Measurements from ENCODE around the gene ZNF276. TPM values are rescaled to one million over a fixed set of nuclear protein-coding genes. Genes with fewer than 3 reads are reported as not detected.
A peak's percentile ranks its signal among the peaks of the same experiment; 100 is the strongest.
"Not testable (repeated sequence)": the region's sequence is repeated elsewhere in the genome, so short reads cannot be mapped to it uniquely, and the experiment has no call there.

Gene ZNF276
- 14.2 TPM for total RNA-seq

- peak; percentile 76 for DNase-seq
Observed at GRCh38 chr16:89720813-89721545, at the start of gene ZNF276, which contains the start of gene VPS9D1. TSS of gene ZNF276 (plus strand) at chr16:89721537. CDS start at chr16:89721641, 104 bp downstream. TSS of gene VPS9D1 (minus strand) at chr16:89720898. CDS start at chr16:89720861, 37 bp downstream.

GRCh38 chr16:89671565-89671964, 49.8 kb upstream of the ZNF276 start:
- DNase-seq = not testable (repeated sequence)

- no peak for DNase-seq
Observed at GRCh38 chr16:89672177-89672941, 49.0 kb upstream of the ZNF276 start.

GRCh38 chr16:89678258-89678657, 43.1 kb upstream of the ZNF276 start:
- no peak for DNase-seq

- no peak for DNase-seq
Observed at GRCh38 chr16:89685916-89686315, 35.4 kb upstream of the ZNF276 start.

- peak; percentile 84 for DNase-seq
Observed at GRCh38 chr16:89686520-89687091, 34.7 kb upstream of the ZNF276 start, which contains the start of gene CDK10. TSS of gene CDK10 (plus strand) at chr16:89686689. CDS start at chr16:89686711, 22 bp downstream.

GRCh38 chr16:89687092-89687940, 34.0 kb upstream of the ZNF276 start:
- DNase-seq = no peak

- DNase-seq = no peak
Observed at GRCh38 chr16:89688395-89688794, 32.9 kb upstream of the ZNF276 start.

GRCh38 chr16:89689142-89689541, 32.2 kb upstream of the ZNF276 start:
- no peak for DNase-seq

GRCh38 chr16:89689621-89690020, 31.7 kb upstream of the ZNF276 start:
- not testable (repeated sequence) for DNase-seq

- DNase-seq = no peak
Observed at GRCh38 chr16:89690392-89690901, 30.9 kb upstream of the ZNF276 start.

- no peak for DNase-seq
Observed at GRCh38 chr16:89691231-89691985, 29.9 kb upstream of the ZNF276 start.

- DNase-seq = no peak
Observed at GRCh38 chr16:89691986-89692569, 29.3 kb upstream of the ZNF276 start.

GRCh38 chr16:89693289-89693731, 28.0 kb upstream of the ZNF276 start:
- DNase-seq = no peak

GRCh38 chr16:89693931-89694783, 27.2 kb upstream of the ZNF276 start:
- no peak for DNase-seq

- DNase-seq = not testable (repeated sequence)
Observed at GRCh38 chr16:89694784-89695085, 26.6 kb upstream of the ZNF276 start.

- DNase-seq = no peak
Observed at GRCh38 chr16:89695086-89695874, 26.1 kb upstream of the ZNF276 start.

- no peak for DNase-seq
Observed at GRCh38 chr16:89695875-89696669, 25.3 kb upstream of the ZNF276 start.

Data from occipital lobe (tissue), 2 donors.